Neural cell (in vitro differentiated cells): Measurements from ENCODE around the gene RTN4. TPM values are rescaled to one million over a fixed set of nuclear protein-coding genes. Genes with fewer than 3 reads are reported as not detected.

Experiments
- H2AFZ ChIP-seq: fragments of 200-600, 300-800 bp; sonication (generic), shearing (Covaris generic); 2 replicates; pipeline ENCODE4 v1.6.0; 2014; ENCODE audit warnings: low read depth, mild to moderate bottlenecking, antibody characterized with exemption, low read length, moderate library complexity
- H3F3A ChIP-seq: fragments of 200-600 bp; shearing (Covaris generic); 2 replicates; pipeline ENCODE4 v1.6.1; 2016; ENCODE audit warnings: mild to moderate bottlenecking, moderate library complexity, mixed read lengths, antibody characterized with exemption, low read length; ENCODE audit not compliant: insufficient read depth, poor library complexity, severe bottlenecking
- H3K27ac ChIP-seq: fragments of 200-600, 300-800 bp; sonication (generic), shearing (Covaris generic); 2 replicates; pipeline ENCODE4 v1.5.1; 2014; ENCODE audit warnings: mild to moderate bottlenecking, low read length, moderate library complexity
- H3K27me3 ChIP-seq: fragments of 300-800, 200-600 bp; sonication (generic), shearing (Covaris generic); 2 replicates; pipeline ENCODE4 v1.6.0; 2014; ENCODE audit warnings: mild to moderate bottlenecking, low read depth, low read length, moderate library complexity; ENCODE audit not compliant: insufficient read depth
- H3K36me3 ChIP-seq: fragments of 300-800, 200-600 bp; sonication (generic), shearing (Covaris generic); 2 replicates; pipeline ENCODE4 v1.5.1; 2014; ENCODE audit warnings: mild to moderate bottlenecking, antibody characterized with exemption, low read length, moderate library complexity; ENCODE audit not compliant: insufficient read depth
- H3K4me2 ChIP-seq: fragments of 300-800, 200-600 bp; sonication (generic), shearing (Covaris generic); 2 replicates; pipeline ENCODE4 v1.6.0; 2014; ENCODE audit warnings: mild to moderate bottlenecking, low read length
- H3K4me3 ChIP-seq: fragments of 300-800, 200-600 bp; sonication (generic), shearing (Covaris generic); 2 replicates; pipeline ENCODE4 v1.5.1; 2014; ENCODE audit warnings: mild to moderate bottlenecking, low read length, moderate library complexity
- H3K79me2 ChIP-seq: fragments of 200-600 bp; shearing (Covaris generic); replicated peaks from 2 replicates; pipeline ENCODE4 v1.6.0; 2014; ENCODE audit warnings: mild to moderate bottlenecking, low read length, moderate library complexity; ENCODE audit not compliant: insufficient read depth
- H3K9ac ChIP-seq: fragments of 300-800, 200-600 bp; sonication (generic), shearing (Covaris generic); 2 replicates; pipeline ENCODE4 v1.6.1; 2016; ENCODE audit warnings: mild to moderate bottlenecking, low read length, mixed read lengths
- H3K9me2 ChIP-seq: fragments of 200-600 bp; shearing (Covaris generic); 2 replicates; pipeline ENCODE4 v1.6.1; 2016; ENCODE audit warnings: mild to moderate bottlenecking, low read length, mixed read lengths; ENCODE audit not compliant: insufficient read depth
- H3K9me3 ChIP-seq: fragments of 200-600, 300-800 bp; sonication (generic), shearing (Covaris generic); 2 replicates; pipeline ENCODE4 v1.6.1; 2016; ENCODE audit warnings: mild to moderate bottlenecking, mixed run types, low read length, moderate library complexity, mixed read lengths
- H4K20me1 ChIP-seq: fragments of 200-600 bp; shearing (Covaris generic); 2 replicates; pipeline ENCODE4 v1.6.1; 2016; ENCODE audit warnings: mild to moderate bottlenecking, mixed run types; ENCODE audit not compliant: insufficient read depth
- CTCF ChIP-seq: fragments of 450-650 bp; IDR thresholded peaks from 2 replicates; pipeline ENCODE4 v1.5.1; 2014; ENCODE audit warnings: antibody characterized with exemption, mild to moderate bottlenecking, moderate library complexity; ENCODE audit not compliant: poor library complexity, severe bottlenecking
- EP300 ChIP-seq: fragments of 450-650 bp; conservative IDR thresholded peaks from 2 replicates; pipeline ENCODE4 v1.6.1; 2014; ENCODE audit warnings: antibody characterized with exemption, mild to moderate bottlenecking, moderate library complexity; ENCODE audit not compliant: poor library complexity, severe bottlenecking
- EZH2 ChIP-seq: fragments of 200-600, 300-800 bp; shearing (Covaris generic), sonication (generic); IDR thresholded peaks from 2 replicates; pipeline ENCODE4 v1.6.1; 2014; ENCODE audit warnings: antibody characterized with exemption, low read length, borderline replicate concordance, mild to moderate bottlenecking; ENCODE audit not compliant: insufficient read depth, poor library complexity, severe bottlenecking
- MXI1 ChIP-seq: fragments of 450-650 bp; conservative IDR thresholded peaks from 2 replicates; pipeline ENCODE4 v1.6.1; 2014; ENCODE audit warnings: antibody characterized with exemption, mild to moderate bottlenecking; ENCODE audit not compliant: poor library complexity, severe bottlenecking
- POLR2AphosphoS5 ChIP-seq: IDR thresholded peaks from 2 replicates; pipeline ENCODE4 v1.6.1; 2012
- RAD21 ChIP-seq: fragments of 450-650 bp; conservative IDR thresholded peaks from 2 replicates; pipeline ENCODE4 v1.6.1; 2014; ENCODE audit warnings: antibody characterized with exemption, mild to moderate bottlenecking, moderate library complexity
- REST ChIP-seq: IDR thresholded peaks from 2 replicates; pipeline ENCODE4 v1.6.1; 2012; ENCODE audit warnings: borderline replicate concordance
- SMC3 ChIP-seq: fragments of 450-650 bp; conservative IDR thresholded peaks from 2 replicates; pipeline ENCODE4 v1.6.1; 2014; ENCODE audit warnings: antibody characterized with exemption, mild to moderate bottlenecking, moderate library complexity; ENCODE audit not compliant: poor library complexity
- TAF1 ChIP-seq: IDR thresholded peaks from 2 replicates; pipeline ENCODE4 v1.6.1; 2012; ENCODE audit warnings: low read depth
- polyA plus RNA-seq: library from polyadenylated mRNA; depleted of rRNA; stranded (reverse); fragments of >200 nt; gene quantifications from 2 replicates; pipeline ENCODE4 v1.2.3, GENCODE V29; 2014

Gene RTN4
- polyA plus RNA-seq, 1 donor from 2014 or later: 582 TPM

DNA sequence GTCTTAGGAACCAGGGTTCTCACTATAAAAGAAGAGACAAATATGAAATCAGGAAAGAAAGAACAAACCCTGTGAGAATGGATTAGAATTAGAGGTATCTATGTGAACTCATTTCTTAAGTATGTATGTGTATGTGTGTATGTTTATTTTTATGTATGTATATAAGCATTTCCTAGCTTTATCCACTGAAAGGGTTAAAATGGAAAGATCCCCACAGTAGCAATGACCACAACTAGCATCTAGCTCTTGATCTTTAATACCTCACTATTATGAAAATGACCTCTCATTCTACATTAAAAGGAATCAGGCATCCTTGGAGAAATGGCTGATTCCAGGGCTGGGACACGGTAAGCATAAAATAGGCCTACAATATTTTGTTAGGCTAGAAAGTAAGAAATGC is 31.6 kb downstream of the RTN4 start:
- Histone ChIP-seq H2AFZ (no peak overlapping the region), H3F3A (no peaks in the 10 kb centered on the region), H3K4me3 (no peak overlapping the region), H3K9me2 (no peaks in the 10 kb centered on the region), H3K9ac (no peak overlapping the region), H3K27me3 (no peaks in the 10 kb centered on the region), H3K9me3 (no peaks in the 10 kb centered on the region), H4K20me1 (peaks cover 17% of the 10 kb centered on the region), H3K27ac (no peak overlapping the region), H3K36me3 (peaks cover 17% of the 10 kb centered on the region), H3K79me2 (peaks cover 98% of the 10 kb centered on the region), H3K4me2 (no peak overlapping the region)
- TF ChIP-seq POLR2AphosphoS5 (no peak), SMC3 (no peak), TAF1 (no peak), MXI1 (no peak), REST (no peak), CTCF (no peak), EZH2 (no peak), EP300 (no peak), RAD21 (no peak)

DNA sequence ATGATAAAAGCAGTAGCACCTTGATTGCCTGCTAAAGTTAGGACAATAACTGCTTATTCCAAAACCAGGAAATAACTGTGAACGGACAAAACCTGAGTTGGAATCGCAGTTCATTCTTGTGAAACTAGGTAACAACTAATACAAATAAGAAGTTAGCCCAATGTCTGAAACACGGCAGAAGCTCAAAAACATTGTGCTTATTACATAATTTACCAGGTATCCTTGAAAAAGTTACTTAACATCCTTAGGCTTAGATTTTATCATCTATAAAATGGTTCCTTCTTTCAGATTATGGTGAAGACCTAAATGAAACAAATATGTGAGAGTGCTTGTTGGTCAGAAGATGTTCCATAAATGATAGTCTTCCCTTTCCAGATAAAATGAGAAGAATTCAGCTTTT is 32.4 kb downstream of the RTN4 start:
- H4K20me1 ChIP-seq: peaks cover 21% of the 10 kb centered on the region
- no peak overlapping the region for H3K4me3 ChIP-seq
- TF ChIP-seq CTCF (no peak), EP300 (no peak), EZH2 (no peak), RAD21 (no peak)
- no peaks in the 10 kb centered on the region for H3K9me3 ChIP-seq
- H3K9me2 ChIP-seq: no peaks in the 10 kb centered on the region
- peaks cover 17% of the 10 kb centered on the region for H3K36me3 ChIP-seq
- H3K4me2 ChIP-seq: no peak overlapping the region
- H3F3A ChIP-seq: no peaks in the 10 kb centered on the region
- no peak overlapping the region for H3K9ac ChIP-seq
- peaks cover 97% of the 10 kb centered on the region for H3K79me2 ChIP-seq
- H3K27me3 ChIP-seq: no peaks in the 10 kb centered on the region
- H3K27ac ChIP-seq: no peak overlapping the region
- H2AFZ ChIP-seq: no peak overlapping the region
